ENCODE measurements around the gene GPC1. TPM values are rescaled to one million over a fixed set of nuclear protein-coding genes. Genes with fewer than 3 reads are reported as not detected.

The GPC1 gene
- total and polyA plus RNA-seq, 4 donors = 23.2 to 62.5 (median 26.5) TPM

DNA sequence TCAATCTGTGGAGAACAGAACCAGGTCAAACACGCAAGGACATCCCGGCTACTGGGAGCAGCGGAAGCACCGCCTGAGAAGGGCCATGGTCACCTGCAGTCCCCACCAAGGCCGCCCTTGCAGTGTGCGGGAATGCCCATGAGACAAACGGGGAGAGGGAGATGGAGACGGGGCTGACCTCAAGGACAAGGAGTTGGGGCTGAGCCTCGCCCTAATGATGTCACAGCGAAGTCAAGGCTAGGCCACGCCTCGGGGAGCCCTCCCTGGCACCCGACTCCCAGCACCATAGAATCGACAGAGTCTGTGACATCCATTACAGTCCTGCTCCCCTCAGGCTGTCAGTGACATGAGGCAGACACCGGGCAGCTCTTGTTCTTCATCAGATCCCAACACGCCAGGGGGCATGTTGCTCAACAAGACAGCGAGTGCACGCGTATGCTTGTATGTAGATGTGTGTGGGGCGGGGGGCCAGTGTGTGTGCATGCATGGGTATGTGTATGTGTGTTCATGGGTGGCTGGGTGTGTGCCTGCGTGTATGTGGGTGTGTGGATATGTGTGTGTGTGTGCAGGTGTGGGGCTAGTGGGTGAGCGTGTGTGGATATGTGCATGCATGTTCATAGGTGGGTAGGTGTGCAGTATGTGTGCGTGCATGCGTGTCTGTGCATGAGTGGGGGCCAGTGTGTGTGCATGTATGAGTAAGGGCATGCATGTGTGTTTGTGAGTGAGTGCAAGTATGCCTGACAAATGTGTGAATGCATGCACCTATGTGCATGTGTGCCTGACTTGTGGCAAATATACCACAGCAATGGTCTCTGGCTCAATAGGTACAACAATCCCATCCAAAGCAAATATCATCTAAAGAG lies 65.3 kb downstream of the GPC1 start:
- WGBS, 2 donors = 96 to 97% methylated on average over 24 of the region's 24 CpGs
- Histone ChIP-seq H3K27ac (ENCODE audit: low read depth in 1 of 2, low read length in 1 of 2) (no peak overlapping the region), H3K27me3 (ENCODE audit: control insufficient read depth in 3 of 3, insufficient read depth in 3 of 3, low read length in 2 of 3) (no peaks in the 10 kb centered on the region), H3K36me3 (ENCODE audit: control insufficient read depth in 4 of 4, insufficient read depth in 4 of 4, low read length in 4 of 4) (peaks cover 0 to 20% (median 2%) of the 10 kb centered on the region in 4 donors), H3K4me3 (no peak overlapping the region), H3K9ac (ENCODE audit: insufficient read depth in 1 of 2, low read length in 2 of 2) (no peak overlapping the region), H3K9me3 (ENCODE audit: control insufficient read depth in 4 of 4, insufficient read depth in 3 of 4, low read length in 3 of 4) (no peaks in the 10 kb centered on the region), H3K4me1 (ENCODE audit: control insufficient read depth in 5 of 5, insufficient read depth in 5 of 5, low read length in 5 of 5) (no peaks in the 10 kb centered on the region)
- no peak for DNase-seq
- no peak for TF ChIP-seq CTCF (IDR thresholded peaks at IDR 0.05; ENCODE audit: control extremely low read depth, extremely low read depth)
- no peak for ATAC-seq (ENCODE audit: insufficient read depth, low FRiP score)

GRCh38 chr2:240501531-240501991 lies 66.1 kb downstream of the GPC1 start:
- H3K36me3 ChIP-seq (ENCODE audit: control insufficient read depth in 4 of 4, insufficient read depth in 4 of 4, low read length in 4 of 4) = peaks cover 0 to 20% (median under 1%) of the 10 kb centered on the region in 4 donors
- no peaks in the 10 kb centered on the region for H3K4me1 ChIP-seq (ENCODE audit: control insufficient read depth in 5 of 5, insufficient read depth in 5 of 5, low read length in 5 of 5)
- ATAC-seq (ENCODE audit: insufficient read depth, low FRiP score) = no peak
- 92% methylated on average over 13 of the region's 13 CpGs for WGBS, 2 donors
- no peak overlapping the region for H3K27ac ChIP-seq (ENCODE audit: low read depth in 1 of 2, low read length in 1 of 2)
- H3K4me3 ChIP-seq = no peak overlapping the region
- no peaks in the 10 kb centered on the region for H3K27me3 ChIP-seq (ENCODE audit: control insufficient read depth in 3 of 3, insufficient read depth in 3 of 3, low read length in 2 of 3)
- no peaks in the 10 kb centered on the region for H3K9me3 ChIP-seq (ENCODE audit: control insufficient read depth in 4 of 4, insufficient read depth in 3 of 4, low read length in 3 of 4)
- DNase-seq = no peak
- no peak overlapping the region for H3K9ac ChIP-seq (ENCODE audit: insufficient read depth in 1 of 2, low read length in 2 of 2)
- TF ChIP-seq CTCF (IDR thresholded peaks at IDR 0.05; ENCODE audit: control extremely low read depth, extremely low read depth) = no peak

- no peak overlapping the region for H3K9ac ChIP-seq (ENCODE audit: insufficient read depth in 1 of 2, low read length in 2 of 2)
- WGBS, 2 donors = 90 to 94% methylated on average over 5 of the region's 5 CpGs
- no peak for TF ChIP-seq CTCF (IDR thresholded peaks at IDR 0.05; ENCODE audit: control extremely low read depth, extremely low read depth)
- no peaks in the 10 kb centered on the region for H3K27me3 ChIP-seq (ENCODE audit: control insufficient read depth in 3 of 3, insufficient read depth in 3 of 3, low read length in 2 of 3)
- no peak overlapping the region for H3K27ac ChIP-seq (ENCODE audit: low read depth in 1 of 2, low read length in 1 of 2)
- DNase-seq = no peak
- ATAC-seq (ENCODE audit: insufficient read depth, low FRiP score) = no peak
- H3K4me1 ChIP-seq (ENCODE audit: control insufficient read depth in 5 of 5, insufficient read depth in 5 of 5, low read length in 5 of 5) = no peaks in the 10 kb centered on the region
- no peak overlapping the region for H3K4me3 ChIP-seq
- no peaks in the 10 kb centered on the region for H3K9me3 ChIP-seq (ENCODE audit: control insufficient read depth in 4 of 4, insufficient read depth in 3 of 4, low read length in 3 of 4)
- peaks cover 0 to 20% (median 0%) of the 10 kb centered on the region in 4 donors for H3K36me3 ChIP-seq (ENCODE audit: control insufficient read depth in 4 of 4, insufficient read depth in 4 of 4, low read length in 4 of 4)
These were observed 66.6 kb downstream of the GPC1 start for GRCh38 chr2:240502059-240502429.

All from lung (tissue), 12 donors.